Hepatocyte (in vitro differentiated cells): Measurements from ENCODE around the gene SIPA1L2. TPM values are rescaled to one million over a fixed set of nuclear protein-coding genes. Genes with fewer than 3 reads are reported as not detected.

ENCODE experiments used
- DNase-seq: peaks from one replicate; pipeline ENCODE4 v3.0.0-alpha.2; 2016; ENCODE audit warnings: low spot score
- H2AFZ ChIP-seq: fragments of 200-600 bp; sonication (generic); 2 replicates; pipeline ENCODE4 v1.6.0; 2016; ENCODE audit warnings: antibody characterized with exemption, mild to moderate bottlenecking
- H3K27ac ChIP-seq: fragments of 200-600 bp; sonication (generic); 2 replicates; pipeline ENCODE4 v1.5.1; 2016; ENCODE audit warnings: mild to moderate bottlenecking
- H3K27me3 ChIP-seq: fragments of 200-600 bp; sonication (generic); 2 replicates; pipeline ENCODE4 v1.6.1; 2016
- H3K36me3 ChIP-seq: fragments of 200-600 bp; sonication (generic); replicated peaks from 2 replicates; pipeline ENCODE4 v1.5.1; 2016; ENCODE audit warnings: low read depth; ENCODE audit not compliant: insufficient read depth
- H3K4me1 ChIP-seq: fragments of 200-600 bp; sonication (generic); 2 replicates; pipeline ENCODE4 v1.5.1; 2016; ENCODE audit warnings: mild to moderate bottlenecking, moderate library complexity; ENCODE audit not compliant: insufficient read depth
- H3K4me2 ChIP-seq: fragments of 200-600 bp; sonication (generic); 2 replicates; pipeline ENCODE4 v1.6.0; 2016
- H3K4me3 ChIP-seq: fragments of 200-600 bp; sonication (generic); 2 replicates; pipeline ENCODE4 v1.5.1; 2016; ENCODE audit warnings: mild to moderate bottlenecking
- H3K79me2 ChIP-seq: fragments of 200-600 bp; sonication (generic); 2 replicates; pipeline ENCODE4 v1.6.0; 2017; ENCODE audit warnings: mild to moderate bottlenecking
- H3K9me2 ChIP-seq: fragments of 200-600 bp; sonication (generic); replicated peaks from 2 replicates; pipeline ENCODE4 v1.6.0; 2017; ENCODE audit warnings: mild to moderate bottlenecking; ENCODE audit not compliant: insufficient read depth
- H3K9me3 ChIP-seq: fragments of 200-600 bp; sonication (generic); 2 replicates; pipeline ENCODE4 v1.5.1; 2016; ENCODE audit warnings: low read depth, mild to moderate bottlenecking
- H4K20me1 ChIP-seq: fragments of 200-600 bp; sonication (generic); 2 replicates; pipeline ENCODE4 v1.6.0; 2016; ENCODE audit warnings: mild to moderate bottlenecking; ENCODE audit not compliant: insufficient read depth, poor library complexity, severe bottlenecking
- CTCF ChIP-seq: fragments of 200-600 bp; sonication (generic); IDR thresholded peaks from 2 replicates; pipeline ENCODE4 v1.5.1; 2016; ENCODE audit warnings: antibody characterized with exemption, mild to moderate bottlenecking; ENCODE audit not compliant: poor library complexity
- EZH2 ChIP-seq: fragments of 200-600 bp; sonication (generic); IDR thresholded peaks from 2 replicates; pipeline ENCODE4 v1.6.1; 2016; ENCODE audit warnings: antibody characterized with exemption, mild to moderate bottlenecking, borderline replicate concordance
- EZH2phosphoT487 ChIP-seq: fragments of 200-600 bp; sonication (generic); IDR thresholded peaks from one replicate; pipeline ENCODE4 v1.6.1; 2018; ENCODE audit warnings: antibody characterized with exemption, mild to moderate bottlenecking, low read depth, moderate library complexity; ENCODE audit not compliant: unreplicated experiment, severe bottlenecking
- WGBS: methylation state at CpG from one replicate; pipeline ENCODE4 v1.1.6; 2016; ENCODE audit warnings: low lambda C conversion rate; ENCODE audit errors: missing lambda C conversion rate; 5-methylcytosine and 5-hydroxymethylcytosine counted together
- polyA plus RNA-seq: library from polyadenylated mRNA; unstranded; fragments of >200 nt; fragmentation: Nextera tagmentation; extraction: Ambion mirVana; gene quantifications from 2 replicates; pipeline ENCODE4 v1.2.1, GENCODE V29; 2016
- total RNA-seq: library from RNA; depleted of rRNA; stranded (reverse); fragments of >200 nt; gene quantifications from 2 replicates; pipeline ENCODE4 v1.2.3, GENCODE V29; 2014

SIPA1L2 gene
- total and polyA plus RNA-seq, 2 experiments from 2014 or later = 21.6 to 50.1 TPM

- no peaks in the 10 kb centered on the region for H3K27me3 ChIP-seq
- no peak overlapping the region for H2AFZ ChIP-seq
- DNase-seq = no peak
- 63% methylated on average over 10 of the region's 10 CpGs for WGBS
- TF ChIP-seq CTCF (no peak), EZH2phosphoT487 (no peak), EZH2 (no peak)
- H3K9me2 ChIP-seq = no peaks in the 10 kb centered on the region
- peaks cover 93% of the 10 kb centered on the region for H3K79me2 ChIP-seq
- peak overlapping the region; percentile 44 for H3K27ac ChIP-seq
- no peaks in the 10 kb centered on the region for H3K9me3 ChIP-seq
- no peaks in the 10 kb centered on the region for H4K20me1 ChIP-seq
- H3K4me2 ChIP-seq = no peak overlapping the region
- no peak overlapping the region for H3K4me3 ChIP-seq
- H3K4me1 ChIP-seq = peaks cover 10% of the 10 kb centered on the region
- H3K36me3 ChIP-seq = no peaks in the 10 kb centered on the region
Observed at GRCh38 chr1:232589812-232590743, 39.9 kb downstream of the SIPA1L2 start.

GRCh38 chr1:232589111-232589811 lies 40.7 kb downstream of the SIPA1L2 start:
- H3K36me3 ChIP-seq = no peaks in the 10 kb centered on the region
- no peaks in the 10 kb centered on the region for H3K9me2 ChIP-seq
- H3K4me3 ChIP-seq = no peak overlapping the region
- H4K20me1 ChIP-seq = no peaks in the 10 kb centered on the region
- TF ChIP-seq EZH2phosphoT487 (no peak), CTCF (no peak)
- no peak overlapping the region for H3K4me2 ChIP-seq
- H3K9me3 ChIP-seq = no peaks in the 10 kb centered on the region
- peaks cover 93% of the 10 kb centered on the region for H3K79me2 ChIP-seq
- peak overlapping the region; percentile 44 for H3K27ac ChIP-seq
- H2AFZ ChIP-seq = no peak overlapping the region
- H3K27me3 ChIP-seq = no peaks in the 10 kb centered on the region
- peaks cover 5% of the 10 kb centered on the region for H3K4me1 ChIP-seq
- no peak for DNase-seq
- 92% methylated on average over 6 of the region's 6 CpGs for WGBS

GRCh38 chr1:232587141-232588008 lies 42.6 kb downstream of the SIPA1L2 start:
- Histone ChIP-seq H3K4me1 (peaks cover 3% of the 10 kb centered on the region), H3K27me3 (no peaks in the 10 kb centered on the region), H4K20me1 (no peaks in the 10 kb centered on the region), H3K36me3 (no peaks in the 10 kb centered on the region), H3K9me3 (no peaks in the 10 kb centered on the region), H3K4me2 (no peak overlapping the region), H3K4me3 (no peak overlapping the region), H3K27ac (no peak overlapping the region), H3K79me2 (peaks cover 91% of the 10 kb centered on the region), H3K9me2 (no peaks in the 10 kb centered on the region), H2AFZ (no peak overlapping the region)
- TF ChIP-seq EZH2phosphoT487 (no peak), EZH2 (no peak), CTCF (no peak)
- 79% methylated on average over 11 of the region's 11 CpGs for WGBS
- no peak for DNase-seq
